Panc1 (cell line): Measurements from ENCODE around the gene LRRC36.

Experiments used
- CTCF ChIP-seq: fragments of 450-650 bp; IDR thresholded peaks from 2 replicates; pipeline ENCODE4 v1.5.1; 2017; ENCODE audit warnings: mild to moderate bottlenecking
- REST ChIP-seq, 2 experiments: IDR thresholded peaks; 2 replicates each; pipeline ENCODE4 v1.6.1; 2011 to 2012; ENCODE audit warnings: low read depth in 2 of 2, control low read depth in 1 of 2, low read length in 1 of 2, mild to moderate bottlenecking in 1 of 2, moderate library complexity in 1 of 2; ENCODE audit not compliant: insufficient read depth in 1 of 2

GRCh38 chr16:67412294-67412693 is 85.7 kb downstream of the LRRC36 start:
- no peak for TF ChIP-seq CTCF
- no peak for TF ChIP-seq REST (IDR thresholded peaks at IDR 0.05; ENCODE audit: insufficient read depth in 1 of 2, low read depth in 2 of 2, low read length in 1 of 2)
